SK-N-SH (cell line): ENCODE results near the gene DCUN1D3. TPM values are rescaled to one million over a fixed set of nuclear protein-coding genes. Genes with fewer than 3 reads are reported as not detected.

Experiments used
- CTCF ChIA-PET: fragments of 300-600, 350-600 bp; formaldehyde crosslinking; extraction: SDS; loops from one replicate; lab custom pipeline; 2021; lab: Yijun Ruan, JAX
- POLR2A ChIA-PET: fragments of 350-600 bp; sonication (Branson Sonifier 250); formaldehyde crosslinking; extraction: SDS; loops from one replicate; lab custom pipeline; 2020; ENCODE audit warnings: antibody characterized with exemption, inconsistent platforms; lab: Yijun Ruan, JAX
- DNase-seq: peaks from one replicate; pipeline ENCODE4 v3.0.0; 2012
- H2AFZ ChIP-seq: fragments of 200-600 bp; sonication (generic); 2 replicates; pipeline ENCODE4 v1.8.1; 2016; ENCODE audit warnings: antibody characterized with exemption, mild to moderate bottlenecking, low read depth
- H3F3A ChIP-seq: fragments of 200-600 bp; sonication (generic); replicated peaks from 2 replicates; pipeline ENCODE3; 2016; ENCODE audit warnings: antibody characterized with exemption, mild to moderate bottlenecking; ENCODE audit not compliant: insufficient read depth
- H3K27ac ChIP-seq, 2 experiments: fragments of 200-500 bp in 1 of 2; fragments of 200-600 bp in 1 of 2; sonication (Bioruptor generic) in 1 of 2; sonication (generic), shearing (Covaris generic) in 1 of 2; 2 replicates each; pipeline versions ENCODE4 v1.5.1 to v1.6.1; 2014 to 2016; ENCODE audit warnings: low read depth in 2 of 2, inconsistent platforms in 1 of 2, low read length in 1 of 2, mild to moderate bottlenecking in 1 of 2, mixed read lengths in 1 of 2
- H3K27me3 ChIP-seq: fragments of 200-600 bp; sonication (generic), shearing (Covaris generic); 2 replicates; pipeline ENCODE4 v1.6.1; 2016; ENCODE audit warnings: mixed run types; ENCODE audit not compliant: insufficient read depth
- H3K36me3 ChIP-seq, 2 experiments: fragments of 200-500 bp in 1 of 2; fragments of 200-600 bp in 1 of 2; sonication (Bioruptor generic) in 1 of 2; sonication (generic) in 1 of 2; replicated peaks in 1 of 2; 2 replicates each; pipeline versions ENCODE3 to v1.5.1; 2014 to 2016; ENCODE audit warnings: low read length in 1 of 2, mild to moderate bottlenecking in 1 of 2; ENCODE audit not compliant: insufficient read depth in 2 of 2, control insufficient read depth in 1 of 2
- H3K4me1 ChIP-seq, 2 experiments: fragments of 200-500 bp in 1 of 2; fragments of 200-600 bp in 1 of 2; sonication (Bioruptor generic) in 1 of 2; sonication (generic), shearing (Covaris generic) in 1 of 2; 2 replicates each; pipeline versions ENCODE4 v1.5.1 to v1.6.1; 2014 to 2016; ENCODE audit warnings: low read depth in 1 of 2, low read length in 1 of 2, mixed run types in 1 of 2; ENCODE audit not compliant: insufficient read depth in 2 of 2, control insufficient read depth in 1 of 2
- H3K4me2 ChIP-seq: fragments of 200-600 bp; sonication (generic), shearing (Covaris generic); 2 replicates; pipeline ENCODE4 v1.6.1; 2017; ENCODE audit warnings: mixed run types
- H3K4me3 ChIP-seq, 2 experiments: fragments of 200-500 bp in 1 of 2; fragments of 200-600 bp in 1 of 2; sonication (Bioruptor generic) in 1 of 2; sonication (generic), shearing (Covaris generic) in 1 of 2; 2 replicates each; pipeline versions ENCODE4 v1.5.1 to v1.8.1; 2014 to 2016; ENCODE audit warnings: low read depth in 2 of 2, inconsistent platforms in 1 of 2, low read length in 1 of 2, mild to moderate bottlenecking in 1 of 2, mixed read lengths in 1 of 2, moderate library complexity in 1 of 2
- H3K79me2 ChIP-seq: fragments of 200-600 bp; sonication (generic); 2 replicates; pipeline ENCODE4 v1.8.1; 2017; ENCODE audit warnings: mild to moderate bottlenecking; ENCODE audit not compliant: insufficient read depth
- H3K9ac ChIP-seq: fragments of 200-600 bp; sonication (generic); 2 replicates; pipeline ENCODE4 v1.6.1; 2017; ENCODE audit warnings: mixed run types
- H3K9me2 ChIP-seq: fragments of 200-600 bp; sonication (generic); 2 replicates; pipeline ENCODE4 v1.6.1; 2017; ENCODE audit warnings: mixed run types
- H3K9me3 ChIP-seq: fragments of 200-600 bp; sonication (generic); 2 replicates; pipeline ENCODE4 v1.6.1; 2017; ENCODE audit warnings: mixed run types, mild to moderate bottlenecking, moderate library complexity
- H4K20me1 ChIP-seq: fragments of 200-600 bp; sonication (generic); 2 replicates; pipeline ENCODE4 v1.6.1; 2017; ENCODE audit warnings: mild to moderate bottlenecking, mixed run types; ENCODE audit not compliant: insufficient read depth
- CHD2 ChIP-seq: fragments of 150-350 bp; IDR thresholded peaks from 2 replicates; pipeline ENCODE4 v1.6.1; 2018; ENCODE audit warnings: low read length; ENCODE audit not compliant: partially characterized antibody
- ELF1 ChIP-seq: IDR thresholded peaks from 2 replicates; pipeline ENCODE4 v1.4.0; 2012
- FOXJ3 ChIP-seq: sonication (generic); formaldehyde crosslinking; IDR thresholded peaks from 2 replicates; pipeline ENCODE4 v1.5.1; 2020; ENCODE audit warnings: mild to moderate bottlenecking, missing genetic modification reagents
- JUND ChIP-seq: IDR thresholded peaks from 2 replicates; pipeline ENCODE4 v1.4.0; 2012
- MEF2A ChIP-seq: IDR thresholded peaks from 2 replicates; pipeline ENCODE4 v1.4.0; 2012; ENCODE audit warnings: low read depth, borderline replicate concordance
- MXI1 ChIP-seq: IDR thresholded peaks from 2 replicates; pipeline ENCODE4 v1.6.1; 2012; ENCODE audit warnings: mild to moderate bottlenecking, low read depth, low read length, improper control_type of control experiment
- NRF1 ChIP-seq: IDR thresholded peaks from 2 replicates; pipeline ENCODE4 v1.6.1; 2012; ENCODE audit warnings: low read depth, mild to moderate bottlenecking, low read length
- RAD21 ChIP-seq: IDR thresholded peaks from 2 replicates; pipeline ENCODE4 v1.6.1; 2012; ENCODE audit warnings: mild to moderate bottlenecking, low read length
- RFX5 ChIP-seq: IDR thresholded peaks from 2 replicates; pipeline ENCODE4 v1.6.1; 2012; ENCODE audit warnings: mild to moderate bottlenecking, improper control_type of control experiment, low read length
- SIN3A ChIP-seq: IDR thresholded peaks from 2 replicates; pipeline ENCODE4 v1.6.1; 2012; ENCODE audit warnings: low read depth, mild to moderate bottlenecking, low read length, moderate library complexity, borderline replicate concordance
- TAF1 ChIP-seq: IDR thresholded peaks from 2 replicates; pipeline ENCODE4 v1.6.1; 2012; ENCODE audit warnings: low read depth, mild to moderate bottlenecking, low read length, moderate library complexity, borderline replicate concordance
- TCF12 ChIP-seq: IDR thresholded peaks from 2 replicates; pipeline ENCODE4 v1.4.0; 2012
- TEAD4 ChIP-seq: IDR thresholded peaks from 2 replicates; pipeline ENCODE4 v1.4.0; 2012; ENCODE audit warnings: mild to moderate bottlenecking, borderline replicate concordance; ENCODE audit not compliant: insufficient read depth
- WGBS: methylation state at CpG from one replicate; pipeline ENCODE4 v1.1.6; 2017; ENCODE audit warnings: low lambda C conversion rate; 5-methylcytosine and 5-hydroxymethylcytosine counted together
- polyA plus RNA-seq, 3 experiments: library from polyadenylated mRNA; depleted of rRNA; stranded (reverse); fragments of >200 nt; gene quantifications; 2 replicates each; pipeline ENCODE4 v1.2.3, GENCODE V29; 2012
- TF ChIP-seq, protein P1 (sequence below): IDR thresholded peaks from 2 replicates; pipeline ENCODE4 v1.4.0; 2012; ENCODE audit warnings: low read depth, borderline replicate concordance
- TF ChIP-seq, protein P2 (sequence below): fragments of 200-600 bp; sonication (generic); IDR thresholded peaks from 2 replicates; pipeline ENCODE4 v1.6.1; 2017; ENCODE audit warnings: antibody characterized with exemption, mild to moderate bottlenecking, moderate library complexity
- TF ChIP-seq, protein P3 (sequence below): IDR thresholded peaks from 2 replicates; pipeline ENCODE4 v1.4.0; 2012; ENCODE audit warnings: low read depth, borderline replicate concordance
- TF ChIP-seq, protein P4 (sequence below): IDR thresholded peaks from 2 replicates; pipeline ENCODE4 v1.6.1; 2012; ENCODE audit warnings: mild to moderate bottlenecking, low read depth, low read length, moderate library complexity

The DCUN1D3 gene
- polyA plus RNA-seq, 1 of the 3 experiments (the other 2 are of a cell fraction) = 4.7 TPM

DNA sequence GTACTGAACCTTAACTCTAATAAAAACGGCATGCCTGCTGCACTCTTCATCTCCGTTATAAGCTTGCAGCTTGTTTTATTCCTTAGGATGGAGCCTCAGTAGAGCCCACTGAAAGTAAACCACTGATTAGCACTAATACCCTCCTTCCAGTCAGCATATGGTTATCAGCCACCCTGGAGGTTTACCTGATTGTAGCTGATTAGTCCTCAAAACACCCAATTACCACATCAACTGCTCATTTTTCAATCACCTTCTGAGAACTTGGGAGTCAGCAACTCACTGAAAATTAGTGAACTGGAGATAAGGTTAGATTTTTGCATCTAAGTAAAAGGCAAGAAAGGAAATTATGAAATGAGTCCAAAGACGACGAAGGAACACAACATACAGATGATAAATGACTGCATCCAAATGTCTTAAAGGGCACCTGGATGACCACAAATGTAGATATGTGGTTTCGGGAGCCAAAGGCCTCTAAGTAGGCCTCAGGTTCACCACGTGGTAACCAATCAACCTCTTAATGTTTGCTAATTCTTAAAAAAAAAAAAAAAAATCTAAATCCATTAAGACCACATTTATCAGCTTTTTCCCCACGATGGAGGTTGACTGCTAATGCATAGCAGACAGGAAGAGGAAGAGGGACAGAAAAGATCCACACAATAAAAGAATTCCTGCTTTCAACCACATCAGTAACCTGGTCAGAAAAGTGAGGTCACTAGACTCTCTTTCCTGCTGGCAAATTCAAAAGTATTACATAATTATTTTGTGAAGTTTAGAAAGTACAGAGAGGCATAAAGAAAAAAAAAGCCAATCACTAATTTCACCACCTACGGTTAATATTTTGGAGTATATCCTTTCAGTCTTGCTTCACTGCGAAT, 28.0 kb downstream of the DCUN1D3 start:
- Histone ChIP-seq H3K9ac (no peak overlapping the region), H3K9me2 (no peaks in the 10 kb centered on the region), H3K4me3 (no peak overlapping the region), H3K79me2 (peaks cover 88% of the 10 kb centered on the region), H3K4me2 (no peak overlapping the region), H3F3A (peaks cover 13% of the 10 kb centered on the region), H3K27me3 (no peaks in the 10 kb centered on the region), H2AFZ (no peak overlapping the region), H3K9me3 (no peaks in the 10 kb centered on the region), H3K4me1 (peaks cover 28 to 33% of the 10 kb centered on the region in 2 experiments), H3K36me3 (no peaks in the 10 kb centered on the region), H4K20me1 (no peaks in the 10 kb centered on the region), H3K27ac (no peak overlapping the region; a peak in 1 of 4 replicates)
- CTCF ChIA-PET = interaction anchor here (0.8 to 4.1 kb wide), 3 partner anchors 11 to 23 kb away, joined by 3 to 21 read pairs (median 5); no protein-coding TSS in a partner anchor
- POLR2A ChIA-PET = no interaction called here
- 86% methylated on average over 9 of the region's 9 CpGs for WGBS
- TF ChIP-seq, protein P1, sequence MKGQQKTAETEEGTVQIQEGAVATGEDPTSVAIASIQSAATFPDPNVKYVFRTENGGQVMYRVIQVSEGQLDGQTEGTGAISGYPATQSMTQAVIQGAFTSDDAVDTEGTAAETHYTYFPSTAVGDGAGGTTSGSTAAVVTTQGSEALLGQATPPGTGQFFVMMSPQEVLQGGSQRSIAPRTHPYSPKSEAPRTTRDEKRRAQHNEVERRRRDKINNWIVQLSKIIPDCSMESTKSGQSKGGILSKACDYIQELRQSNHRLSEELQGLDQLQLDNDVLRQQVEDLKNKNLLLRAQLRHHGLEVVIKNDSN = no peak
- TF ChIP-seq NRF1 (no peak), TAF1 (no peak), MXI1 (no peak), RAD21 (no peak), TCF12 (no peak), JUND (no peak), TEAD4 (no peak), FOXJ3 (no peak), SIN3A (no peak), ELF1 (no peak), RFX5 (no peak), MEF2A (no peak), CHD2 (no peak)
- TF ChIP-seq, protein P2, sequence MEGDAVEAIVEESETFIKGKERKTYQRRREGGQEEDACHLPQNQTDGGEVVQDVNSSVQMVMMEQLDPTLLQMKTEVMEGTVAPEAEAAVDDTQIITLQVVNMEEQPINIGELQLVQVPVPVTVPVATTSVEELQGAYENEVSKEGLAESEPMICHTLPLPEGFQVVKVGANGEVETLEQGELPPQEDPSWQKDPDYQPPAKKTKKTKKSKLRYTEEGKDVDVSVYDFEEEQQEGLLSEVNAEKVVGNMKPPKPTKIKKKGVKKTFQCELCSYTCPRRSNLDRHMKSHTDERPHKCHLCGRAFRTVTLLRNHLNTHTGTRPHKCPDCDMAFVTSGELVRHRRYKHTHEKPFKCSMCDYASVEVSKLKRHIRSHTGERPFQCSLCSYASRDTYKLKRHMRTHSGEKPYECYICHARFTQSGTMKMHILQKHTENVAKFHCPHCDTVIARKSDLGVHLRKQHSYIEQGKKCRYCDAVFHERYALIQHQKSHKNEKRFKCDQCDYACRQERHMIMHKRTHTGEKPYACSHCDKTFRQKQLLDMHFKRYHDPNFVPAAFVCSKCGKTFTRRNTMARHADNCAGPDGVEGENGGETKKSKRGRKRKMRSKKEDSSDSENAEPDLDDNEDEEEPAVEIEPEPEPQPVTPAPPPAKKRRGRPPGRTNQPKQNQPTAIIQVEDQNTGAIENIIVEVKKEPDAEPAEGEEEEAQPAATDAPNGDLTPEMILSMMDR = no peak
- TF ChIP-seq, protein P3, sequence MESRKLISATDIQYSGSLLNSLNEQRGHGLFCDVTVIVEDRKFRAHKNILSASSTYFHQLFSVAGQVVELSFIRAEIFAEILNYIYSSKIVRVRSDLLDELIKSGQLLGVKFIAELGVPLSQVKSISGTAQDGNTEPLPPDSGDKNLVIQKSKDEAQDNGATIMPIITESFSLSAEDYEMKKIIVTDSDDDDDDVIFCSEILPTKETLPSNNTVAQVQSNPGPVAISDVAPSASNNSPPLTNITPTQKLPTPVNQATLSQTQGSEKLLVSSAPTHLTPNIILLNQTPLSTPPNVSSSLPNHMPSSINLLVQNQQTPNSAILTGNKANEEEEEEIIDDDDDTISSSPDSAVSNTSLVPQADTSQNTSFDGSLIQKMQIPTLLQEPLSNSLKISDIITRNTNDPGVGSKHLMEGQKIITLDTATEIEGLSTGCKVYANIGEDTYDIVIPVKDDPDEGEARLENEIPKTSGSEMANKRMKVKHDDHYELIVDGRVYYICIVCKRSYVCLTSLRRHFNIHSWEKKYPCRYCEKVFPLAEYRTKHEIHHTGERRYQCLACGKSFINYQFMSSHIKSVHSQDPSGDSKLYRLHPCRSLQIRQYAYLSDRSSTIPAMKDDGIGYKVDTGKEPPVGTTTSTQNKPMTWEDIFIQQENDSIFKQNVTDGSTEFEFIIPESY = no peak
- TF ChIP-seq, protein P4, sequence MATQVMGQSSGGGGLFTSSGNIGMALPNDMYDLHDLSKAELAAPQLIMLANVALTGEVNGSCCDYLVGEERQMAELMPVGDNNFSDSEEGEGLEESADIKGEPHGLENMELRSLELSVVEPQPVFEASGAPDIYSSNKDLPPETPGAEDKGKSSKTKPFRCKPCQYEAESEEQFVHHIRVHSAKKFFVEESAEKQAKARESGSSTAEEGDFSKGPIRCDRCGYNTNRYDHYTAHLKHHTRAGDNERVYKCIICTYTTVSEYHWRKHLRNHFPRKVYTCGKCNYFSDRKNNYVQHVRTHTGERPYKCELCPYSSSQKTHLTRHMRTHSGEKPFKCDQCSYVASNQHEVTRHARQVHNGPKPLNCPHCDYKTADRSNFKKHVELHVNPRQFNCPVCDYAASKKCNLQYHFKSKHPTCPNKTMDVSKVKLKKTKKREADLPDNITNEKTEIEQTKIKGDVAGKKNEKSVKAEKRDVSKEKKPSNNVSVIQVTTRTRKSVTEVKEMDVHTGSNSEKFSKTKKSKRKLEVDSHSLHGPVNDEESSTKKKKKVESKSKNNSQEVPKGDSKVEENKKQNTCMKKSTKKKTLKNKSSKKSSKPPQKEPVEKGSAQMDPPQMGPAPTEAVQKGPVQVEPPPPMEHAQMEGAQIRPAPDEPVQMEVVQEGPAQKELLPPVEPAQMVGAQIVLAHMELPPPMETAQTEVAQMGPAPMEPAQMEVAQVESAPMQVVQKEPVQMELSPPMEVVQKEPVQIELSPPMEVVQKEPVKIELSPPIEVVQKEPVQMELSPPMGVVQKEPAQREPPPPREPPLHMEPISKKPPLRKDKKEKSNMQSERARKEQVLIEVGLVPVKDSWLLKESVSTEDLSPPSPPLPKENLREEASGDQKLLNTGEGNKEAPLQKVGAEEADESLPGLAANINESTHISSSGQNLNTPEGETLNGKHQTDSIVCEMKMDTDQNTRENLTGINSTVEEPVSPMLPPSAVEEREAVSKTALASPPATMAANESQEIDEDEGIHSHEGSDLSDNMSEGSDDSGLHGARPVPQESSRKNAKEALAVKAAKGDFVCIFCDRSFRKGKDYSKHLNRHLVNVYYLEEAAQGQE = no peak
- no peak for DNase-seq
